ENCODE results near the gene TP53AIP1. TPM values are rescaled to one million over a fixed set of nuclear protein-coding genes. Genes with fewer than 3 reads are reported as not detected.

Gene TP53AIP1
- total RNA-seq, 1 donor, result not detected

DNA sequence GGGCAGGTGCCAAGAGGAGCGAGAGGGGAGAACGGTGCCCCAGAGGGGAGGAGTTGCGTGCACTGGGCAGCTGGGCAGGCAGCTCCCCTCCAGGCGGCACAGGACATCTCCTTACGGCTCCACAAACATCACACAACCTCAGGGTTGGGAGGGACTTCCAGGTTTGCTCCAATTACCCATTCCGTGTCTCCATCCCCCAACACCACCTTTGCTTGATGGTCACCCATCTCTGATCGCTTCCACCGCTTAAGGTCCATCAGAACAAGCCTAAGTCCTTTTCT lies 14.5 kb upstream of the TP53AIP1 start:
- no peak overlapping the region for H3K4me3 ChIP-seq (ENCODE audit: low read depth, low read length)
- no peak for DNase-seq (ENCODE audit: low read depth)
- TF ChIP-seq, protein P1, sequence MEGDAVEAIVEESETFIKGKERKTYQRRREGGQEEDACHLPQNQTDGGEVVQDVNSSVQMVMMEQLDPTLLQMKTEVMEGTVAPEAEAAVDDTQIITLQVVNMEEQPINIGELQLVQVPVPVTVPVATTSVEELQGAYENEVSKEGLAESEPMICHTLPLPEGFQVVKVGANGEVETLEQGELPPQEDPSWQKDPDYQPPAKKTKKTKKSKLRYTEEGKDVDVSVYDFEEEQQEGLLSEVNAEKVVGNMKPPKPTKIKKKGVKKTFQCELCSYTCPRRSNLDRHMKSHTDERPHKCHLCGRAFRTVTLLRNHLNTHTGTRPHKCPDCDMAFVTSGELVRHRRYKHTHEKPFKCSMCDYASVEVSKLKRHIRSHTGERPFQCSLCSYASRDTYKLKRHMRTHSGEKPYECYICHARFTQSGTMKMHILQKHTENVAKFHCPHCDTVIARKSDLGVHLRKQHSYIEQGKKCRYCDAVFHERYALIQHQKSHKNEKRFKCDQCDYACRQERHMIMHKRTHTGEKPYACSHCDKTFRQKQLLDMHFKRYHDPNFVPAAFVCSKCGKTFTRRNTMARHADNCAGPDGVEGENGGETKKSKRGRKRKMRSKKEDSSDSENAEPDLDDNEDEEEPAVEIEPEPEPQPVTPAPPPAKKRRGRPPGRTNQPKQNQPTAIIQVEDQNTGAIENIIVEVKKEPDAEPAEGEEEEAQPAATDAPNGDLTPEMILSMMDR (IDR thresholded peaks at IDR 0.05; ENCODE audit: insufficient read depth, low read length), result no peak

DNA sequence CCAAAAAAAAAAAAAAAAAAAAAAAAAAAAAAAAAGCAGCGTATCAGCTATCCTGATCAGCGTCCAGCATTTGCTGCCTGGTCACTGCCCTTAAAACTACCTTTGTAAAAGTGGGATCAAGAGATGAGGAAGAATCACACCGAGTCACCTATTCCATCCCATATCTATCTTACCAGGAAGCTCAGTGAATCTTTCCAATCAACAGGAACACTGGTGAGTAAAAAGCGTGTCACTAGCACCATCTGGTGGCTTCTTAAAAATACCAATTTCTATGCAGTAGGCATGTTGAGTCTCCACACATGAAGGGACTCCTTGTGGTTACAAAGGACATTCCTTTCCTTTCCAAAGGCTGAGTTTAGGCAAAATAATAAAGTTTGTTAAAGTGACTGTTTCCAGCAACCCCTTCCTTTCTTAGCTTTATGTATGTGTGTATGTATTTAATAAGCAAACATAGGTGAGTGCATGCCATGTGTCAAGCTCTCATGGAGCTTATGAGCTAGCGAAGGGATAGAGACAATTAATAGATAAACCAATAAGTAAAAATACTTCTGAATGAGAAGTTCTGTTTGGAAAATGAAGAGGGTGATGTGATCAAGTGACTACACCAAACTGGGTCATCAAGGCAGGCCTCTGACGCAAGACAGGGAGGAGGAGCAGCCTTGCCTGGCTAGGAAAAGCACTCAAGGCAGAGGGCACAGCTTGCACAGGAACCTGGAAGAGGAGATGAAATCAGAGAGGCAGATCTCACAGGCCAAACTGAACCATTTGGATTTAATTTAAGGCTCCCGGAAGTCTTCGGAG lies 13.9 kb upstream of the TP53AIP1 start:
- no peak overlapping the region for H3K4me3 ChIP-seq (ENCODE audit: low read depth, low read length)
- peak; percentile 83 for DNase-seq (ENCODE audit: low read depth)
- TF ChIP-seq, protein P1 (IDR thresholded peaks at IDR 0.05; ENCODE audit: insufficient read depth, low read length), result peak; percentile 74

DNA sequence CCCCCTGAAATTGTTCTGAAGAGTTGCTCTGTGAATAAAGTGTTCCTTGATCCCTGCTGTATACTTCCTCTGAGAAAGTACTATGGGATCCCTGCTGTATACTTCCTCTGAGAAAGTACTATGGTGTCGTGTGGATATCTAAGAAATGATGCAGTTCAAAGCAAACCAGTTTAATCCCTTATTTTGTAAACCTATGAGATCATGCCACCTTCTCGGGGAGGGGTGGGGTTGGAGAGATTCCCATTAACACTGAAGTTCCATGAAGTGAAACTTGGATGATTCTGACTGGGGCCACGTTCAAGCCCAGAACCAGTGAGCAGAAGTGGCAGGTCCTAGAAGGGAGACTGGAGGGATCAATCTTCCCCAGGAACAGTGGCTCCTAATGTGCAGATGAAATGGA lies 13.0 kb upstream of the TP53AIP1 start:
- H3K4me3 ChIP-seq (ENCODE audit: low read depth, low read length), result no peak overlapping the region
- no peak for DNase-seq (ENCODE audit: low read depth)

DNA sequence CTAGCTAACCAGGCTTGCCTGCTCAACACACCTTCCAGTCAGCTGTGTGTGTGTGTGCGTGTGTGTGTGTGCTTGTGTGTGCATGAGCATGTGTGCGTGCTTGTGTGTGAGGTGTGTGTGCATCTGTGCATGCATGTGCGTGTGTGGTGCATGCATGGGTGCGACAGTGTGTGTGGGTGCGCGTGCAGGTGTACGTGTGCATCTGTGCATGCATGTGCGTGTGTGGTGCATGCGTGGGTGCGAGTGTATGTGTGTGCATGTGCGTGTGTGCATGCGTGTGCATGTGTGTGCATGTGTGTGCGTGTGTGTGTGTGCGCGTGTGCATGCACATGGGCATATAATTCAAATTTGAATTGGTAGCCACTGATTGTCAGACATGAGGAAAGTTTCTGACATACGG lies 10.5 kb upstream of the TP53AIP1 start:
- TF ChIP-seq, protein P1 (IDR thresholded peaks at IDR 0.05; ENCODE audit: insufficient read depth, low read length), result no peak
- no peak overlapping the region for H3K4me3 ChIP-seq (ENCODE audit: low read depth, low read length)
- DNase-seq (ENCODE audit: low read depth), result no peak

More for the DNA sequence above, 13.0 kb upstream of the TP53AIP1 start:
- TF ChIP-seq, protein P1 (IDR thresholded peaks at IDR 0.05; ENCODE audit: insufficient read depth, low read length), result no peak

DNA sequence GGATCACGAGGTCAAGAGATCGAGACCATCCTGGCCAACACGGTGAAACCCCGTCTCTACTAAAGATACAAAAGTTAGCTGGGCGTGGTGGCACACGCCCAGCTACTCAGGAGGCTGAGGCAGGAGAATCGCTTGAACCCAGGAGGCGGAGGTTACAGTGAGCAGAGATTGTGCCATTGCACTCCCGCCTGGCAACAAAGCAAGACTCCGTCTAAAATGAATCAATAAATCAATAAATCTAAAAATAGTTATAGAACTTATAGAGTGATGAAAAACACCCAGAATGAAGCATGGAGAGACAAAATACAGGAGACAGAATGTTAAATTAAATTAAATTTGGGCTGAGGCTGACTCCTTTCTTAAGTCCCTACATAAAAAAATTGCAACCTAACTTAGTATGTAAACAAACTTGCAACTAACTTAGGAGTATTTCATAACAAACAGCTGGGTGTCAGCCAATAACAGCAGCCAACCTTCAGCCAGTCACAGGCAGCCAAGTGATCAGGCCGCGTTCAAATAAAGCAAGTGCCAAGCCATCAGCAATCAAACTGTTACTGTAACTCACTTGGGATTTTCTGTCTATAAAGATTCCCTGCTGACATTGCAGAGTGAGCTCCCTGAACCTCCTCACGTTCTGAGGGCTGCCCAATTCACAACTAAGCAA lies 7.3 kb upstream of the TP53AIP1 start:
- no peak for DNase-seq (ENCODE audit: low read depth)
- TF ChIP-seq, protein P1 (IDR thresholded peaks at IDR 0.05; ENCODE audit: insufficient read depth, low read length), result no peak
- H3K4me3 ChIP-seq (ENCODE audit: low read depth, low read length), result no peak overlapping the region

DNA sequence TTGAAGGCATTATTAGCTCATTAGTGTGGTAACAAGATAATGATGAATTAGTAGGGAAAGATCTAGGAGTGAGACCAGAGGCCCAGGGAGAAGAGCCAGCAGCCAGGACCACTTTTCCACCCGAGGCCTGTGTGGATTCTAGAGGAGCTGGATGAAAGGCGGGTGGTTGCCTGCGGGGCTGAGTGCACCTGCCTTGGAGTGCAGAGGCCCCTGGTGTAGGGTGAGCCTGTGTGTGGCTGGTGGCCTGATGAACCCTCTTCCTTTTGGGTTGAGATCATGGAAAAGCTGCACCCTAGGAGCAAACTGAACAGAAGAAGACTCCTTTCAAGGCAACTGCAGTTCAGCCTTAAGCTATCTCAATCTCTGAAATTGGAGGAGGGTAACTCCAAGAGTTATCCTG lies 5.9 kb upstream of the TP53AIP1 start:
- no peak overlapping the region for H3K4me3 ChIP-seq (ENCODE audit: low read depth, low read length)
- no peak for DNase-seq (ENCODE audit: low read depth)
- TF ChIP-seq, protein P1 (IDR thresholded peaks at IDR 0.05; ENCODE audit: insufficient read depth, low read length), result no peak
